OCI-LY7 (cell line): Measurements from ENCODE around the gene IL17REL. TPM values are rescaled to one million over a fixed set of nuclear protein-coding genes. Genes with fewer than 3 reads are reported as not detected.

Source experiments
- BruUV-seq: library from RNA; stranded (reverse); fragments of 400-500 nt; replicated peaks from 2 replicates; lab custom pipeline; 2021; lab: Mats Ljungman, UMichigan
- CTCF ChIA-PET: fragments of 300-600 bp; sonication (Branson Sonifier 250); formaldehyde crosslinking; loops from one replicate; lab custom pipeline; 2022; ENCODE audit warnings: antibody characterized with exemption; ENCODE audit not compliant: unreplicated experiment; lab: Charles Lee
- POLR2A ChIA-PET: fragments of 300-600 bp; sonication (Branson Sonifier 250); formaldehyde crosslinking; loops from one replicate; lab custom pipeline; 2022; ENCODE audit warnings: antibody characterized with exemption; lab: Charles Lee
- DNase-seq: peaks from one replicate; pipeline ENCODE4 v3.0.0-alpha.2; 2015; ENCODE audit warnings: low spot score
- H2AFZ ChIP-seq: fragments of 200-600 bp; sonication (generic), shearing (Covaris generic); 2 replicates; pipeline ENCODE4 v1.6.1; 2014; ENCODE audit warnings: mild to moderate bottlenecking, antibody characterized with exemption, low read length, moderate library complexity
- H3K27ac ChIP-seq: fragments of 200-600 bp; sonication (generic); 2 replicates; pipeline ENCODE4 v1.5.1; 2014; ENCODE audit warnings: mixed run types, low read depth, mild to moderate bottlenecking, moderate library complexity, low read length, inconsistent platforms; ENCODE audit not compliant: poor library complexity, severe bottlenecking
- H3K36me3 ChIP-seq: fragments of 200-600 bp; sonication (generic); 2 replicates; pipeline ENCODE4 v1.6.1; 2014; ENCODE audit warnings: mild to moderate bottlenecking, antibody characterized with exemption, low read length, moderate library complexity, mixed read lengths; ENCODE audit not compliant: insufficient read depth
- H3K4me1 ChIP-seq: fragments of 200-600 bp; sonication (generic); 2 replicates; pipeline ENCODE4 v1.5.1; 2014; ENCODE audit warnings: mild to moderate bottlenecking, low read length; ENCODE audit not compliant: insufficient read depth, poor library complexity, severe bottlenecking
- H3K4me2 ChIP-seq: fragments of 200-600 bp; sonication (generic); 2 replicates; pipeline ENCODE4 v1.6.1; 2014; ENCODE audit warnings: mild to moderate bottlenecking, low read length
- H3K4me3 ChIP-seq: fragments of 200-600 bp; sonication (generic); 2 replicates; pipeline ENCODE4 v1.5.1; 2014; ENCODE audit warnings: mild to moderate bottlenecking, low read depth, low read length; ENCODE audit not compliant: poor library complexity, severe bottlenecking
- H3K79me2 ChIP-seq: fragments of 200-600 bp; sonication (generic); 2 replicates; pipeline ENCODE4 v1.6.1; 2016; ENCODE audit warnings: low read depth, mild to moderate bottlenecking, low read length, moderate library complexity, mixed read lengths; ENCODE audit not compliant: insufficient read depth
- H3K9me2 ChIP-seq: fragments of 200-600 bp; sonication (generic); 2 replicates; pipeline ENCODE4 v1.6.1; 2016; ENCODE audit warnings: mild to moderate bottlenecking, low read length, mixed read lengths; ENCODE audit not compliant: insufficient read depth
- H3K9me3 ChIP-seq: fragments of 200-600 bp; sonication (generic); 2 replicates; pipeline ENCODE4 v1.6.1; 2014; ENCODE audit warnings: mild to moderate bottlenecking, mixed run types, low read length, mixed read lengths
- H4K20me1 ChIP-seq: fragments of 200-600 bp; sonication (generic); 2 replicates; pipeline ENCODE4 v1.6.1; 2014; ENCODE audit warnings: mild to moderate bottlenecking, antibody characterized with exemption, low read length, moderate library complexity, mixed read lengths; ENCODE audit not compliant: insufficient read depth
- EZH2phosphoT487 ChIP-seq: fragments of 200-600 bp; sonication (generic); IDR thresholded peaks from 2 replicates; pipeline ENCODE4 v1.6.1; 2018; ENCODE audit warnings: low read depth, borderline replicate concordance, mild to moderate bottlenecking, mixed run types, antibody characterized with exemption, low read length, moderate library complexity, mixed read lengths
- intact Hi-C: fragments of 100-400 bp; cut with micrococcal nuclease; formaldehyde crosslinking; loops from one replicate; pipeline ENCODE4 v1.10.0; 2022; ENCODE audit not compliant: unreplicated experiment
- total RNA-seq, 2 experiments: library from RNA; depleted of rRNA in 1 of 2; stranded (reverse); fragments of >200 nt in 1 of 2; shearing (Covaris generic) in 1 of 2; gene quantifications; 2 replicates each; pipeline ENCODE4 v1.2.3, GENCODE V29; 2014 to 2022
- TF ChIP-seq, protein P1 (sequence below): fragments of 200-600 bp; sonication (generic); conservative IDR thresholded peaks from 2 replicates; pipeline ENCODE4 v1.5.1; 2014; ENCODE audit warnings: mild to moderate bottlenecking, antibody characterized with exemption, low read length, moderate library complexity, mixed read lengths

Gene IL17REL
- total RNA-seq, 2 experiments from 2014 or later = 0.03 TPM; not detected in 1

DNA sequence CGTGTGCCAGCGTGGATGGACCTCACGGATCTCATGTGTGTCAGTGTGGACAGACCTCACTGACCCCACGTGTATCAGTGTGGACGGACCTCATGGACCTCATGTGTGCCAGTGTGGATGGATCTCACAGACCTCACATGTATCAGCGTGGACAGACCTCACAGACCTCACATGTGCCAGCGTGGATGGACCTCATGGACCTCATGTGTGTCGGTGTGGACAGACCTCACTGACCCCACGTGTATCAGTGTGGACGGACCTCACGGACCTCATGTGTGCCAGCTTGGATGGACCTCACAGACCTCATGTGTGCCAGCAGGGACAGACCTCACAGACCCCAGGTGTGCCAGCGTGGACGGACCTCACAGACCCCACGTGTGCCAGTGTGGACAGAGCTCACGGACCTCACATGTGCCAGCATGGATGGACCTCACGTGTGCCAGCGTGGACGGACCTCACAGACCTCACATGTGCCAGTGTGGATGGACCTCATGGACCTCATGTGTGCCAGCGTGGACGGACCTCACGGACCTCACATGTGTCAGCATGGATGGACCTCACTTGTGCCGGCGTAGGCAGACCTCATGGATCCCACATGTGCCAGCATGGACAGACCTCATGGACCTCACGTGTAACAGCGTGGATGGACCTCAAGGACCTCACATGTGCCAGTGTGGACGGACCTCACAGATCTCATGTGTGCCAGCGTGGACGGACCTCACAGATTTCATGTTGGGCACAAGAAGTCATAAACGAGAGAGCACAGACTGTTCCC is 27.3 kb upstream of the IL17REL start:
- no peaks in the 10 kb centered on the region for H3K4me1 ChIP-seq
- intact Hi-C loops = no loop called here
- no peak overlapping the region for H3K27ac ChIP-seq
- no peaks in the 10 kb centered on the region for H3K79me2 ChIP-seq
- BruUV-seq = no TSS peak
- CTCF ChIA-PET = no interaction called here
- peaks cover 6% of the 10 kb centered on the region; the same call in 1 of the 2 replicates for H3K9me3 ChIP-seq
- no peaks in the 10 kb centered on the region for H4K20me1 ChIP-seq
- H3K36me3 ChIP-seq = no peaks in the 10 kb centered on the region
- no peak for DNase-seq
- TF ChIP-seq, protein P1, sequence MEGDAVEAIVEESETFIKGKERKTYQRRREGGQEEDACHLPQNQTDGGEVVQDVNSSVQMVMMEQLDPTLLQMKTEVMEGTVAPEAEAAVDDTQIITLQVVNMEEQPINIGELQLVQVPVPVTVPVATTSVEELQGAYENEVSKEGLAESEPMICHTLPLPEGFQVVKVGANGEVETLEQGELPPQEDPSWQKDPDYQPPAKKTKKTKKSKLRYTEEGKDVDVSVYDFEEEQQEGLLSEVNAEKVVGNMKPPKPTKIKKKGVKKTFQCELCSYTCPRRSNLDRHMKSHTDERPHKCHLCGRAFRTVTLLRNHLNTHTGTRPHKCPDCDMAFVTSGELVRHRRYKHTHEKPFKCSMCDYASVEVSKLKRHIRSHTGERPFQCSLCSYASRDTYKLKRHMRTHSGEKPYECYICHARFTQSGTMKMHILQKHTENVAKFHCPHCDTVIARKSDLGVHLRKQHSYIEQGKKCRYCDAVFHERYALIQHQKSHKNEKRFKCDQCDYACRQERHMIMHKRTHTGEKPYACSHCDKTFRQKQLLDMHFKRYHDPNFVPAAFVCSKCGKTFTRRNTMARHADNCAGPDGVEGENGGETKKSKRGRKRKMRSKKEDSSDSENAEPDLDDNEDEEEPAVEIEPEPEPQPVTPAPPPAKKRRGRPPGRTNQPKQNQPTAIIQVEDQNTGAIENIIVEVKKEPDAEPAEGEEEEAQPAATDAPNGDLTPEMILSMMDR = no peak
- no peak for TF ChIP-seq EZH2phosphoT487
- H3K4me2 ChIP-seq = no peak overlapping the region
- no peaks in the 10 kb centered on the region for H3K9me2 ChIP-seq
- no peak overlapping the region for H3K4me3 ChIP-seq
- POLR2A ChIA-PET = no interaction called here
- H2AFZ ChIP-seq = no peak overlapping the region

DNA sequence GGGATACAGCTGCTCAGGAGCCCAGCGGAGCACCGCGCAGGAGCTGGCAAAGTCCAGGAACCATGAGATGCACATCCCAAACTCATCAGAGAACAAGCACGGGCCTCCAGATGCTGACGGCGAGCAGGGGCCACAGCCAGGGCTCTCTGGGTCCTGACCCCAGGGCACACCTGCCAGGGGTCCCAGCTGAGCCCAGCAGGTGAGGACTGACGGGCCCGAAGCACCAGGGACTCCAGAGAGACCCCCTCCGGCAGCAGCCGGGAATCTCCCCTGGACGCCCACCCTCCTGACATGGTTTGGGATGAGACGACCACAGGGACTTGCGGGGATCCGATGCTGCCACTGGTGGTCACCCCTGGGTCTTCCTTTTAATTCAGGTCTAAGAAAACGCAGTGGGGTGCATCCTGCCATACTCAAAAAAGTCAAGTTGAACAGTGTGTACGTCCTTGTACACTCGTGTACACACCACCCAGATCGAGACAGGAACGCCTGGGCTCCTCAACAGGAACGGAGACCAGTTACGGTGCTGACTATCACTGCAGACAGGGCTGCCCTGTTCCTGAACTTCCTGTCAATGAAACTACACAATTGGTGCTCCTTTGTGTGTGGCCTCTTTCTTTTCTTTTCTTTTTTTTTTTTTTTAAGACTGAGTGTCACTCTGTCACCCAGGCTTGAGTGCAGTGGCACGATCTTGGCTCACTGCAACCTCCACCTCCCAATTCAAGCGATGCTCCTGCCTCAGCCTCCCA is 23.6 kb upstream of the IL17REL start:
- intact Hi-C loops = no loop called here
- Histone ChIP-seq H3K79me2 (no peaks in the 10 kb centered on the region), H3K27ac (no peak overlapping the region), H2AFZ (no peak overlapping the region), H3K36me3 (no peaks in the 10 kb centered on the region), H3K9me3 (peaks cover 6% of the 10 kb centered on the region; the same call in 1 of the 2 replicates), H3K9me2 (no peaks in the 10 kb centered on the region), H4K20me1 (no peaks in the 10 kb centered on the region), H3K4me2 (no peak overlapping the region), H3K4me1 (no peaks in the 10 kb centered on the region), H3K4me3 (no peak overlapping the region)
- ChIA-PET CTCF (no interaction called here), POLR2A (interaction anchor here (1.0 kb wide), 1 partner anchor 104 kb away, joined by 4 read pairs; no protein-coding TSS in a partner anchor)
- no peak for DNase-seq
- BruUV-seq = no TSS peak
- TF ChIP-seq, protein P1 = no peak
- no peak for TF ChIP-seq EZH2phosphoT487
